K562 (cell line): ENCODE results near the gene TUT7. TPM values are rescaled to one million over a fixed set of nuclear protein-coding genes. Genes with fewer than 3 reads are reported as not detected.

Experiments used
- CBFA2T2 ChIP-seq: fragments of 450-650 bp; conservative IDR thresholded peaks from 2 replicates; pipeline ENCODE4 v1.6.1; 2017; ENCODE audit warnings: mild to moderate bottlenecking
- EZH2 ChIP-seq: IDR thresholded peaks from 2 replicates; pipeline ENCODE4 v1.6.1; 2012; ENCODE audit warnings: low read depth, mild to moderate bottlenecking, inconsistent platforms, low read length, borderline replicate concordance
- FOS ChIP-seq: IDR thresholded peaks from 3 replicates; pipeline ENCODE4 v1.6.1; 2011; ENCODE audit not compliant: insufficient read length; ENCODE audit errors: extremely low read depth
- MYC ChIP-seq, 2 experiments: fragments of 250-450 bp in 1 of 2; sonication (Bioruptor Pico) in 1 of 2; IDR thresholded peaks; 2 replicates each; pipeline versions ENCODE4 v1.5.1 to v1.6.1; 2012 to 2021; ENCODE audit warnings: low read depth in 2 of 2, borderline replicate concordance in 1 of 2, improper control_type of control experiment in 1 of 2, low read length in 1 of 2, mild to moderate bottlenecking in 1 of 2, moderate library complexity in 1 of 2
- NR3C1 ChIP-seq: sonication (generic); formaldehyde crosslinking; IDR thresholded peaks from 2 replicates; pipeline ENCODE4 v1.8.1; 2022; ENCODE audit warnings: missing genetic modification reagents
- YY1 ChIP-seq, 3 experiments: IDR thresholded peaks; 2 replicates each; pipeline ENCODE4 v1.6.1; 2011; ENCODE audit warnings: low read length in 2 of 3, mild to moderate bottlenecking in 2 of 3, moderate library complexity in 2 of 3, borderline replicate concordance in 1 of 3, control low read depth in 1 of 3, low read depth in 1 of 3; ENCODE audit not compliant: insufficient read depth in 3 of 3, insufficient replicate concordance in 2 of 3, control insufficient read depth in 1 of 3, insufficient read length in 1 of 3; ENCODE audit errors: extremely low read depth in 1 of 3
- ZFP1 ChIP-seq: fragments of 450-650 bp; formaldehyde crosslinking; IDR thresholded peaks from 2 replicates; pipeline ENCODE4 v1.4.0; 2020; ENCODE audit warnings: mild to moderate bottlenecking, mixed read lengths
- polyA plus RNA-seq, 8 experiments: library from polyadenylated mRNA; depleted of rRNA in 4 of 8; stranded (reverse) in 5 of 8; unstranded in 3 of 8; fragments of >200 nt; fragmentation: Nextera tagmentation in 2 of 8; fragmentation: Illumina TruSeq in 1 of 8; extraction: Ambion mirVana in 2 of 8; extraction: Trizol in 1 of 8; gene quantifications; 2 replicates each; pipeline versions ENCODE4 v1.2.1 to v1.2.3, GENCODE V29; 2011 to 2014; ENCODE audit warnings: inconsistent platforms in 1 of 8, missing spikeins in 1 of 8
- total RNA-seq, 7 experiments: library from RNA; depleted of rRNA in 6 of 7; stranded (reverse); fragments of >200 nt in 6 of 7; fragmentation: Illumina TruSeq in 2 of 7; extraction: Trizol in 2 of 7; gene quantifications; 2 replicates each; pipeline versions ENCODE4 v1.2.1 to v1.2.3, GENCODE V29; 2011 to 2021; ENCODE audit warnings: low replicate concordance in 1 of 7
- TF ChIP-seq, protein P1 (sequence below), 2 experiments: fragments of 450-650 bp; IDR thresholded peaks; 2 replicates each; pipeline ENCODE4 v1.6.1; 2016; ENCODE audit warnings: mild to moderate bottlenecking in 2 of 2, borderline replicate concordance in 1 of 2, low read depth in 1 of 2, moderate library complexity in 1 of 2
- TF ChIP-seq, protein P2 (sequence below): fragments of 150-350 bp; conservative IDR thresholded peaks from 2 replicates; pipeline ENCODE4 v1.6.1; 2014; ENCODE audit warnings: low read length
- TF ChIP-seq, protein P3 (sequence below), 2 experiments: IDR thresholded peaks in 1 of 2; conservative IDR thresholded peaks in 1 of 2; 2 replicates each; pipeline ENCODE4 v1.6.1; 2016; ENCODE audit warnings: low read depth in 2 of 2, mild to moderate bottlenecking in 1 of 2, missing compliant biosample characterization in 1 of 2, missing genetic modification characterization in 1 of 2, moderate library complexity in 1 of 2

TUT7 gene
- total and polyA plus RNA-seq, 9 of the 15 experiments (the other 6 are each of a cell fraction or from before 2014, with no cell fraction given) = 5.9 to 26.9 (median 15.2) TPM

DNA sequence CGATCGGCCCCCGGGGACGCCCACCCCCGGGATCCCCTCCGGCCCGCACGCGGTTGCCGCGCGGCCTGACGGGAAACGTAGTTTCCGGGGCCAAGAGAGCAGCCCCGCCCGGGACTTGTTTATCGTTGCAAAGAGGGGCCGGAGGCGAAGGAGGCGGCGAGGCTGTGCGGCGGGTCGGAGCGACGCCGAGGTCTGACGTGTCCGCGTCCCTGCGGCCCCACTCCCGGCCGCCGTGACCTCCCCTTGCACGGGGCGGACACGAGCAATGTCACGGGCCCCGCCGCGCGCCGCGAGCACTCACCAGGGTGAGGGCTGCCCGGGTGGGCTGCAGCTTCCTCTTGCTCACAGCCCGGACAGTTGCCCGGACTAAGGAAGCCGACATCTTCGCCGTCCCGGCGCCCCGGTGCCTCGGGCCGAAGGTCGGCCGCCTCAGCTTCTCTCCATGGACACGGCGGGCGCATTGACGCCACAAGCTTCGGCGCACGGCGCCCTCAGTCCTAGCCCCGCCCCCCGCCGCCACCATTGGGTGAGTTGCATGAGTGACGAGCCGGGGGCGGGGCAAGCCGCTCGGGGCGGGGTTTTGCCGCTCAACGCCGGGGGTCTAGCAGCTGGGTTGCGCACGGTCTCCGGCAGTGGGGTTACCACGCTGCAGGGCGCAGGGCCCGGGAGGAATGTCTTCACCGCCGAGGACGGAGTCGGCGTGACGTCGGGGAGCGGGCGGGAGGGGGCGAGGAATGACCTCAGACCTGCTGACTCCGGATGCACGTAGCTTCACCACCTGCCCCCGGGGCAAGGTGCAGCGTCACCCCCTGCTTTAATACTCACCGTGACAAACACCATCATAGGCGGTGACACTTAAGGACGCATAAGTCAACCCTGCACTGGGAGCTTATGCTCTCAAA, 71.9 kb downstream of the TUT7 start, which contains the start of gene ISCA1 (continued):
- TF ChIP-seq, protein P1, sequence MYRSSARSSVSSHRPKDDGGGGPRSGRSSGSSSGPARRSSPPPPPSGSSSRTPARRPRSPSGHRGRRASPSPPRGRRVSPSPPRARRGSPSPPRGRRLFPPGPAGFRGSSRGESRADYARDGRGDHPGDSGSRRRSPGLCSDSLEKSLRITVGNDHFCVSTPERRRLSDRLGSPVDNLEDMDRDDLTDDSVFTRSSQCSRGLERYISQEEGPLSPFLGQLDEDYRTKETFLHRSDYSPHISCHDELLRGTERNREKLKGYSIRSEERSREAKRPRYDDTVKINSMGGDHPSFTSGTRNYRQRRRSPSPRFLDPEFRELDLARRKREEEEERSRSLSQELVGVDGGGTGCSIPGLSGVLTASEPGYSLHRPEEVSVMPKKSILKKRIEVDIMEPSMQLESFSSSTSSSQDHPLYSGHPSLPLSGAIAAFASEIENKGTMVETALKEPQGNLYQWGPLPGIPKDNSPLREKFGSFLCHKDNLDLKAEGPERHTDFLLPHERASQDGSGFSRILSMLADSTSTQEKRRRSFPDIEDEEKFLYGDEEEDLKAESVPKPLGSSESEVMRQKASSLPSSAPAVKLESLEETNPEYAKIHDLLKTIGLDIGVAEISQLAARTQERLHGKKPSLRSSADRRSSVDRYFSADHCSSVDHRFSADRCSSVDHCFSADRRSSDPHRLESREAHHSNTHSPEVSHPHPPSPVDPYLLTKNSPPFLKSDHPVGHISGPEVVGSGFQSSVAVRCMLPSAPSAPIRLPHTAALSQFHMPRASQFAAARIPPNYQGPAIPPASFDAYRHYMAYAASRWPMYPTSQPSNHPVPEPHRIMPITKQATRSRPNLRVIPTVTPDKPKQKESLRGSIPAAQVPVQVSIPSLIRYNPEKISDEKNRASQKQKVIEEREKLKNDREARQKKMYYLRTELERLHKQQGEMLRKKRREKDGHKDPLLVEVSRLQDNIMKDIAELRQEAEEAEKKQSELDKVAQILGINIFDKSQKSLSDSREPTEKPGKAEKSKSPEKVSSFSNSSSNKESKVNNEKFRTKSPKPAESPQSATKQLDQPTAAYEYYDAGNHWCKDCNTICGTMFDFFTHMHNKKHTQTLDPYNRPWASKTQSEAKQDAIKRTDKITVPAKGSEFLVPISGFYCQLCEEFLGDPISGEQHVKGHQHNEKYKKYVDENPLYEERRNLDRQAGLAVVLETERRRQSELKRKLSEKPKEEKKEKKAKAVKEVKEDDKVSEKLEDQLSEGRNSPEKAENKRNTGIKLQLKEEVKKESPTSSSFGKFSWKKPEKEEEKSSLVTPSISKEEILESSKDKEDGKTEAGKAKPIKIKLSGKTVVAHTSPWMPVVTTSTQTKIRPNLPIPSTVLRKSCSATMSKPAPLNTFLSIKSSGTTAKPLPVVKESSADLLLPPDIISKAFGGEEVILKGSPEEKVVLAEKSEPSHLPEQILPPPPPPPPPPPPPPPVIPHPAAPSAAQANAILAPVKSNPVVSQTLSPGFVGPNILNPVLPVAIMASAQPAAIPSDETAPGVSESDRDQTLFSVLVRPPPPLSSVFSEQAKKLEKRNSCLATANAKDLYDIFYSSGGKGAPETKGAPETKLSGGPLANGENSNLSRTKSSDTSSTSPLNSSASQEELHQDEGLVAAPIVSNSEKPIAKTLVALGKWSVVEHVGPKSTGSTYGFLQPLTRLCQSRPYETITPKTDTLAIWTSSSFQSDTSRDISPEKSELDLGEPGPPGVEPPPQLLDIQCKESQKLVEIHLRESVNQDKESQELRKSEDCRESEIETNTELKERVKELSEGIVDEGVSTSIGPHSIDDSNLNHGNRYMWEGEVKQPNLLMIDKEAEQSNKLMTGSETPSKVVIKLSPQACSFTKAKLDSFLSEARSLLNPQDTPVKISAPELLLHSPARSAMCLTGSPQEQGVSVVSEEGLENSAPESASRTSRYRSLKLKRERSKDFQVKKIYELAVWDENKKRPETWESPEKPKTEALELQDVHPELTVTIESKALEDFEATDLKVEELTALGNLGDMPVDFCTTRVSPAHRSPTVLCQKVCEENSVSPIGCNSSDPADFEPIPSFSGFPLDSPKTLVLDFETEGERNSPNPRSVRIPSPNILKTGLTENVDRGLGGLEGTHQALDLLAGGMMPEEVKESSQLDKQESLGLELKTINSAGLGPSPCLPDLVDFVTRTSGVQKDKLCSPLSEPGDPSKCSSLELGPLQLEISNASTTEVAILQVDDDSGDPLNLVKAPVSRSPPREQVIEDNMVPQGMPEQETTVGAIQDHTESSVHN (IDR thresholded peaks at IDR 0.05; ENCODE audit: borderline replicate concordance in 1 of 2, low read depth in 1 of 2) = no peak
- TF ChIP-seq ZFP1 (no peak), CBFA2T2 (no peak), YY1 (IDR thresholded peaks at IDR 0.05; ENCODE audit: borderline replicate concordance in 1 of 3, control insufficient read depth in 1 of 3, extremely low read depth in 1 of 3, insufficient read depth in 3 of 3, insufficient read length in 1 of 3, insufficient replicate concordance in 2 of 3, low read depth in 1 of 3, low read length in 2 of 3) (peak in 1 of 3 experiments; percentile 54), EZH2 (no peak), MYC (IDR thresholded peaks at IDR 0.05; ENCODE audit: low read depth, low read length) (peak; percentile 85), MYC (CRISPR knock-in tag; IDR thresholded peaks at IDR 0.05; ENCODE audit: borderline replicate concordance, low read depth) (no peak), FOS (no peak), NR3C1 (no peak)
- TF ChIP-seq, protein P2, sequence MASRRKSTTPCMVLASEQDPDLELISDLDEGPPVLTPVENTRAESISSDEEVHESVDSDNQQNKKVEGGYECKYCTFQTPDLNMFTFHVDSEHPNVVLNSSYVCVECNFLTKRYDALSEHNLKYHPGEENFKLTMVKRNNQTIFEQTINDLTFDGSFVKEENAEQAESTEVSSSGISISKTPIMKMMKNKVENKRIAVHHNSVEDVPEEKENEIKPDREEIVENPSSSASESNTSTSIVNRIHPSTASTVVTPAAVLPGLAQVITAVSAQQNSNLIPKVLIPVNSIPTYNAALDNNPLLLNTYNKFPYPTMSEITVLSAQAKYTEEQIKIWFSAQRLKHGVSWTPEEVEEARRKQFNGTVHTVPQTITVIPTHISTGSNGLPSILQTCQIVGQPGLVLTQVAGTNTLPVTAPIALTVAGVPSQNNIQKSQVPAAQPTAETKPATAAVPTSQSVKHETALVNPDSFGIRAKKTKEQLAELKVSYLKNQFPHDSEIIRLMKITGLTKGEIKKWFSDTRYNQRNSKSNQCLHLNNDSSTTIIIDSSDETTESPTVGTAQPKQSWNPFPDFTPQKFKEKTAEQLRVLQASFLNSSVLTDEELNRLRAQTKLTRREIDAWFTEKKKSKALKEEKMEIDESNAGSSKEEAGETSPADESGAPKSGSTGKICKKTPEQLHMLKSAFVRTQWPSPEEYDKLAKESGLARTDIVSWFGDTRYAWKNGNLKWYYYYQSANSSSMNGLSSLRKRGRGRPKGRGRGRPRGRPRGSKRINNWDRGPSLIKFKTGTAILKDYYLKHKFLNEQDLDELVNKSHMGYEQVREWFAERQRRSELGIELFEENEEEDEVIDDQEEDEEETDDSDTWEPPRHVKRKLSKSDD = no peak
- TF ChIP-seq, protein P3, sequence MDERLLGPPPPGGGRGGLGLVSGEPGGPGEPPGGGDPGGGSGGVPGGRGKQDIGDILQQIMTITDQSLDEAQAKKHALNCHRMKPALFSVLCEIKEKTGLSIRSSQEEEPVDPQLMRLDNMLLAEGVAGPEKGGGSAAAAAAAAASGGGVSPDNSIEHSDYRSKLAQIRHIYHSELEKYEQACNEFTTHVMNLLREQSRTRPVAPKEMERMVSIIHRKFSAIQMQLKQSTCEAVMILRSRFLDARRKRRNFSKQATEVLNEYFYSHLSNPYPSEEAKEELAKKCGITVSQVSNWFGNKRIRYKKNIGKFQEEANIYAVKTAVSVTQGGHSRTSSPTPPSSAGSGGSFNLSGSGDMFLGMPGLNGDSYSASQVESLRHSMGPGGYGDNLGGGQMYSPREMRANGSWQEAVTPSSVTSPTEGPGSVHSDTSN (CRISPR knock-in tag; IDR thresholded peaks at IDR 0.05; ENCODE audit: low read depth) = no peak
- TF ChIP-seq, protein P3 (tag; conservative IDR thresholded peaks at IDR 0.05; ENCODE audit: low read depth) = peak; percentile 36; the same call in 1 of the 2 replicates
